HEK293 (cell line): ENCODE measurements around the gene DNAJC11.

Source experiments
- CTCF ChIA-PET: fragments of 350-600 bp; formaldehyde crosslinking; extraction: SDS; loops from one replicate; lab custom pipeline; 2021; ENCODE audit warnings: antibody characterized with exemption; lab: Yijun Ruan, JAX
- POLR2A ChIA-PET: fragments of 300-600 bp; formaldehyde crosslinking; extraction: SDS; loops from one replicate; lab custom pipeline; 2020; ENCODE audit warnings: antibody characterized with exemption, inconsistent platforms; lab: Yijun Ruan, JAX
- H3K27ac ChIP-seq: fragments of 200-500 bp; sonication (Bioruptor generic); 2 replicates; pipeline ENCODE4 v1.5.1; 2014; ENCODE audit warnings: low read depth, low read length, control low read depth, inconsistent platforms; ENCODE audit errors: extremely low read depth
- H3K36me3 ChIP-seq, 2 experiments: fragments of 200-500 bp in 1 of 2; sonication (Bioruptor generic) in 1 of 2; 1 replicate in 1 of 2; 2 replicates in 1 of 2; pipeline ENCODE4 v1.5.1; 2014 to 2017; ENCODE audit warnings: inconsistent platforms in 2 of 2, low read length in 2 of 2; ENCODE audit not compliant: control insufficient read depth in 2 of 2, insufficient read depth in 1 of 2
- H3K4me1 ChIP-seq: fragments of 200-500 bp; sonication (Bioruptor generic); 2 replicates; pipeline ENCODE4 v1.5.1; 2014; ENCODE audit warnings: mild to moderate bottlenecking, low read length, inconsistent platforms; ENCODE audit not compliant: control insufficient read depth, insufficient read depth
- H3K4me3 ChIP-seq: 2 replicates; pipeline ENCODE4 v1.5.1; 2011; ENCODE audit warnings: low read depth, mild to moderate bottlenecking, control low read depth, low read length, moderate library complexity
- H3K9me3 ChIP-seq: fragments of 200-500 bp; sonication (Bioruptor generic); 2 replicates; pipeline ENCODE4 v1.5.1; 2014; ENCODE audit warnings: low read depth, low read length, inconsistent platforms; ENCODE audit not compliant: control insufficient read depth, insufficient read depth
- ATF2 ChIP-seq: fragments of 450-650 bp; formaldehyde crosslinking; IDR thresholded peaks from 2 replicates; pipeline ENCODE4 v1.5.1; 2016; ENCODE audit warnings: missing biosample characterization, missing genetic modification characterization, low read depth
- BCL11B ChIP-seq: fragments of 450-650 bp; formaldehyde crosslinking; IDR thresholded peaks from 2 replicates; pipeline ENCODE4 v1.5.1; 2016; ENCODE audit warnings: low read depth, missing biosample characterization, missing genetic modification characterization
- FEZF1 ChIP-seq: fragments of 450-650 bp; formaldehyde crosslinking; IDR thresholded peaks from 2 replicates; pipeline ENCODE4 v1.5.1; 2016; ENCODE audit warnings: missing biosample characterization, missing genetic modification characterization
- GLI2 ChIP-seq: fragments of 450-650 bp; formaldehyde crosslinking; IDR thresholded peaks from 2 replicates; pipeline ENCODE4; 2017; ENCODE audit warnings: missing biosample characterization, missing genetic modification characterization, low read depth, borderline replicate concordance
- KLF16 ChIP-seq: fragments of 450-650 bp; formaldehyde crosslinking; IDR thresholded peaks from 2 replicates; pipeline ENCODE4 v1.5.1; 2017; ENCODE audit warnings: missing biosample characterization, missing genetic modification characterization
- KLF8 ChIP-seq: fragments of 450-650 bp; formaldehyde crosslinking; IDR thresholded peaks from 2 replicates; pipeline ENCODE4 v1.5.1; 2016; ENCODE audit warnings: missing biosample characterization, missing genetic modification characterization
- SP2 ChIP-seq: fragments of 450-650 bp; formaldehyde crosslinking; IDR thresholded peaks from 2 replicates; pipeline ENCODE4 v1.5.1; 2016; ENCODE audit warnings: missing biosample characterization, missing genetic modification characterization
- YY2 ChIP-seq: fragments of 450-650 bp; formaldehyde crosslinking; IDR thresholded peaks from 2 replicates; pipeline ENCODE4 v1.5.1; 2016; ENCODE audit warnings: missing biosample characterization, missing genetic modification characterization
- ZBTB10 ChIP-seq: fragments of 450-650 bp; formaldehyde crosslinking; IDR thresholded peaks from 2 replicates; pipeline ENCODE4 v1.5.1; 2016; ENCODE audit warnings: missing biosample characterization, missing genetic modification characterization
- ZEB2 ChIP-seq: fragments of 450-650 bp; formaldehyde crosslinking; IDR thresholded peaks from 2 replicates; pipeline ENCODE4 v1.5.1; 2016; ENCODE audit warnings: missing biosample characterization, missing genetic modification characterization
- ZIC2 ChIP-seq: fragments of 450-650 bp; formaldehyde crosslinking; IDR thresholded peaks from 2 replicates; pipeline ENCODE4 v1.5.1; 2016; ENCODE audit warnings: missing biosample characterization, missing genetic modification characterization
- ZNF175 ChIP-seq: fragments of 450-650 bp; formaldehyde crosslinking; IDR thresholded peaks from 2 replicates; pipeline ENCODE4 v1.5.1; 2016; ENCODE audit warnings: missing biosample characterization, missing genetic modification characterization
- ZNF2 ChIP-seq: fragments of 450-650 bp; formaldehyde crosslinking; IDR thresholded peaks from 2 replicates; pipeline ENCODE4 v1.5.1; 2016; ENCODE audit warnings: missing biosample characterization, missing genetic modification characterization
- ZNF311 ChIP-seq: fragments of 450-650 bp; formaldehyde crosslinking; IDR thresholded peaks from 2 replicates; pipeline ENCODE4 v1.5.1; 2017; ENCODE audit warnings: missing biosample characterization, missing genetic modification characterization, borderline replicate concordance
- ZNF37A ChIP-seq: fragments of 450-650 bp; IDR thresholded peaks from 2 replicates; pipeline ENCODE4 v1.5.1; 2018; ENCODE audit warnings: missing biosample characterization, missing genetic modification characterization
- ZNF398 ChIP-seq: fragments of 450-650 bp; formaldehyde crosslinking; IDR thresholded peaks from 2 replicates; pipeline ENCODE4 v1.5.1; 2017; ENCODE audit warnings: missing biosample characterization, missing genetic modification characterization
- ZNF449 ChIP-seq: fragments of 450-650 bp; formaldehyde crosslinking; IDR thresholded peaks from 2 replicates; pipeline ENCODE4 v1.5.1; 2017; ENCODE audit warnings: missing biosample characterization, mild to moderate bottlenecking, missing genetic modification characterization, moderate library complexity
- ZNF501 ChIP-seq: fragments of 450-650 bp; formaldehyde crosslinking; IDR thresholded peaks from 2 replicates; pipeline ENCODE4 v1.5.1; 2016; ENCODE audit warnings: missing biosample characterization, missing genetic modification characterization
- ZNF561 ChIP-seq: fragments of 450-650 bp; IDR thresholded peaks from 2 replicates; pipeline ENCODE4 v1.5.1; 2018; ENCODE audit warnings: missing biosample characterization, missing genetic modification characterization, borderline replicate concordance
- ZNF623 ChIP-seq: fragments of 450-650 bp; formaldehyde crosslinking; IDR thresholded peaks from 2 replicates; pipeline ENCODE4 v1.5.1; 2016; ENCODE audit warnings: missing biosample characterization, missing genetic modification characterization
- ZNF626 ChIP-seq: fragments of 450-650 bp; sonication (Bioruptor Pico); formaldehyde crosslinking; IDR thresholded peaks from 2 replicates; pipeline ENCODE4 v1.5.1; 2018; ENCODE audit warnings: missing biosample characterization, missing genetic modification characterization, inconsistent platforms
- ZNF785 ChIP-seq: fragments of 450-650 bp; formaldehyde crosslinking; IDR thresholded peaks from 2 replicates; pipeline ENCODE4 v1.5.1; 2016; ENCODE audit warnings: missing biosample characterization, missing genetic modification characterization
- ZNF843 ChIP-seq: fragments of 450-650 bp; formaldehyde crosslinking; IDR thresholded peaks from 2 replicates; pipeline ENCODE4 v1.5.1; 2016; ENCODE audit warnings: missing biosample characterization, missing genetic modification characterization
- ZSCAN5A ChIP-seq: fragments of 450-650 bp; formaldehyde crosslinking; IDR thresholded peaks from 2 replicates; pipeline ENCODE4 v1.5.1; 2016; ENCODE audit warnings: missing biosample characterization, missing genetic modification characterization
- ZXDB ChIP-seq: fragments of 450-650 bp; formaldehyde crosslinking; IDR thresholded peaks from 2 replicates; pipeline ENCODE4 v1.5.1; 2016; ENCODE audit warnings: missing biosample characterization, missing genetic modification characterization

DNAJC11 gene

GRCh38 chr1:6732942-6733341 is 31.3 kb upstream of the DNAJC11 start:
- Histone ChIP-seq H3K27ac (no peak overlapping the region), H3K9me3 (no peaks in the 10 kb centered on the region), H3K4me1 (no peaks in the 10 kb centered on the region), H3K36me3 (no peaks in the 10 kb centered on the region), H3K4me3 (no peak overlapping the region)
- ChIA-PET CTCF (interaction anchor here (0.5 to 2.7 kb wide), 3 partner anchors 8 to 20 kb away, joined by 3 to 7 read pairs (median 5); no protein-coding TSS in a partner anchor), POLR2A (no interaction called here)
- TF ChIP-seq ZNF626 = no peak
- TF ChIP-seq ZNF623 = no peak
- no peak for TF ChIP-seq YY2 (tag by site-specific recombination)
- no peak for TF ChIP-seq ZBTB10 (tag by site-specific recombination)
- no peak for TF ChIP-seq ZNF449 (tag by site-specific recombination)
- no peak for TF ChIP-seq ZNF843 (tag by site-specific recombination)
- TF ChIP-seq ZNF2 (tag by site-specific recombination) = no peak
- no peak for TF ChIP-seq FEZF1 (tag by site-specific recombination)
- no peak for TF ChIP-seq KLF8 (tag by site-specific recombination)
- TF ChIP-seq ZNF501 = no peak
- TF ChIP-seq GLI2 (tag by site-specific recombination) = no peak
- no peak for TF ChIP-seq ZNF37A (tag by site-specific recombination)
- no peak for TF ChIP-seq KLF16 (tag by site-specific recombination)
- TF ChIP-seq ZNF785 (tag by site-specific recombination) = no peak
- TF ChIP-seq ZSCAN5A (tag by site-specific recombination) = no peak
- no peak for TF ChIP-seq ZNF175

- no peaks in the 10 kb centered on the region for H3K36me3 ChIP-seq
- no peaks in the 10 kb centered on the region for H3K9me3 ChIP-seq
- no peak overlapping the region for H3K27ac ChIP-seq
- CTCF ChIA-PET = interaction anchor here (1.3 to 2.7 kb wide), 2 partner anchors 12 to 476 kb away, joined by 4 to 7 read pairs; no protein-coding TSS in a partner anchor
- H3K4me1 ChIP-seq = no peaks in the 10 kb centered on the region
- TF ChIP-seq ZXDB (no peak), ZNF561 (no peak), BCL11B (tag by site-specific recombination) (no peak), SP2 (no peak), FEZF1 (tag by site-specific recombination) (no peak), ZNF623 (no peak), ZEB2 (tag by site-specific recombination) (no peak), ZNF311 (tag by site-specific recombination) (no peak), ZSCAN5A (tag by site-specific recombination) (no peak), ZNF398 (tag by site-specific recombination) (no peak), ATF2 (tag by site-specific recombination) (no peak), ZIC2 (tag by site-specific recombination) (no peak)
- POLR2A ChIA-PET = no interaction called here
- H3K4me3 ChIP-seq = no peak overlapping the region
Measured at GRCh38 chr1:6731905-6732304, 30.3 kb upstream of the DNAJC11 start.
